Liver (tissue), 9 donors: ENCODE data around the gene MTCP1. TPM values are rescaled to one million over a fixed set of nuclear protein-coding genes. Genes with fewer than 3 reads are reported as not detected.

Experiments
- DNase-seq: peaks from one replicate; pipeline ENCODE4 v3.0.0-alpha.2; 2017; ENCODE audit warnings: low spot score
- H3K27ac ChIP-seq, 2 donors: one replicate each; pipeline ENCODE4 v1.7.0; 2013; ENCODE audit warnings: inconsistent platforms in 2 of 2, low read length in 2 of 2, control low read depth in 1 of 2, low read depth in 1 of 2, mild to moderate bottlenecking in 1 of 2
- H3K27me3 ChIP-seq, 4 donors: one replicate each; pipeline versions ENCODE4 v1.6.1 to v1.7.0; 2013; ENCODE audit warnings: low read length in 3 of 4, inconsistent platforms in 1 of 4, mild to moderate bottlenecking in 1 of 4, moderate library complexity in 1 of 4; ENCODE audit not compliant: control insufficient read depth in 4 of 4, insufficient read depth in 4 of 4
- H3K36me3 ChIP-seq, 4 donors: one replicate each; pipeline versions ENCODE4 v1.6.1 to v1.7.0; 2013; ENCODE audit warnings: low read length in 3 of 4, mild to moderate bottlenecking in 3 of 4, low read depth in 1 of 4, moderate library complexity in 1 of 4; ENCODE audit not compliant: control insufficient read depth in 4 of 4, insufficient read depth in 3 of 4
- H3K4me1 ChIP-seq, 4 donors: one replicate each; pipeline versions ENCODE4 v1.6.1 to v1.7.0; 2013; ENCODE audit warnings: low read length in 3 of 4, mild to moderate bottlenecking in 3 of 4, moderate library complexity in 1 of 4; ENCODE audit not compliant: control insufficient read depth in 4 of 4, insufficient read depth in 4 of 4
- H3K4me3 ChIP-seq, 3 donors: one replicate each; pipeline versions ENCODE4 v1.6.1 to v1.7.0; 2013; ENCODE audit warnings: low read length in 3 of 3, control low read depth in 1 of 3, low read depth in 1 of 3, mild to moderate bottlenecking in 1 of 3
- H3K9ac ChIP-seq, 2 donors: one replicate each; pipeline ENCODE4 v1.7.0; 2013; ENCODE audit warnings: low read length in 2 of 2, mild to moderate bottlenecking in 2 of 2, moderate library complexity in 2 of 2, control low read depth in 1 of 2, low read depth in 1 of 2
- H3K9me3 ChIP-seq, 4 donors: one replicate each; pipeline versions ENCODE4 v1.6.1 to v1.7.0; 2013; ENCODE audit warnings: low read length in 3 of 4; ENCODE audit not compliant: control insufficient read depth in 4 of 4
- FOXA1 ChIP-seq: IDR thresholded peaks from 2 replicates; pipeline ENCODE4 v1.6.1; 2016; ENCODE audit warnings: antibody characterized with exemption
- FOXA2 ChIP-seq: IDR thresholded peaks from 2 replicates; pipeline ENCODE4 v1.6.1; 2016; ENCODE audit warnings: antibody characterized with exemption
- NR2F2 ChIP-seq: IDR thresholded peaks from 2 replicates; pipeline ENCODE4 v1.6.1; 2016; ENCODE audit warnings: antibody characterized with exemption
- RAD21 ChIP-seq, 2 donors: IDR thresholded peaks; 2 replicates each; pipeline ENCODE4 v1.6.1; 2016; ENCODE audit warnings: antibody characterized with exemption in 2 of 2, mild to moderate bottlenecking in 2 of 2
- RXRA ChIP-seq, 2 donors: IDR thresholded peaks; 2 replicates each; pipeline ENCODE4 v1.6.1; 2017 to 2018; ENCODE audit warnings: antibody characterized with exemption in 2 of 2, mild to moderate bottlenecking in 1 of 2
- TAF1 ChIP-seq: conservative IDR thresholded peaks from 2 replicates; pipeline ENCODE4 v1.6.1; 2016; ENCODE audit warnings: antibody characterized with exemption, mild to moderate bottlenecking
- WGBS: extraction: QIAGEN DNeasy Blood & Tissue Kit; methylation state at CpG from one replicate; pipeline ENCODE4 v1.1.7; 2013; 5-methylcytosine and 5-hydroxymethylcytosine counted together
- polyA plus RNA-seq, 2 donors: library from polyadenylated mRNA; stranded (reverse) in 1 of 2; unstranded in 1 of 2; fragments of 200-250 nt in 1 of 2; fragments of >200 nt in 1 of 2; fragmentation: Nextera tagmentation in 1 of 2; extraction: Ambion mirVana in 1 of 2; gene quantifications; one replicate each; pipeline versions ENCODE4 v1.2.1 to v1.2.3, GENCODE V29; 2013 to 2015
- total RNA-seq, 2 donors: library from RNA; depleted of rRNA; stranded (reverse); fragments of >200 nt; gene quantifications; one replicate each; pipeline ENCODE4 v1.2.3, GENCODE V29; 2014
- TF ChIP-seq, protein P1 (sequence below): IDR thresholded peaks from 2 replicates; pipeline ENCODE4 v1.6.1; 2016; ENCODE audit warnings: antibody characterized with exemption
- TF ChIP-seq, protein P2 (sequence below): fragments of 150-350 bp; IDR thresholded peaks from 2 replicates; pipeline ENCODE4 v1.5.1; 2017; ENCODE audit warnings: improper control_type of control experiment, low read depth, low read length; ENCODE audit not compliant: missing input control
- TF ChIP-seq, protein P3 (sequence below): IDR thresholded peaks from 2 replicates; pipeline ENCODE4 v1.6.1; 2016; ENCODE audit warnings: antibody characterized with exemption
- donor health status: healthy.
- donor health status: healthy.
- donor health status: healthy.
- donor health status: healthy.
- donor health status: healthy.

MTCP1 gene
- total and polyA plus RNA-seq, 4 donors = 2.2 to 10.0 (median 5.2) TPM

DNA sequence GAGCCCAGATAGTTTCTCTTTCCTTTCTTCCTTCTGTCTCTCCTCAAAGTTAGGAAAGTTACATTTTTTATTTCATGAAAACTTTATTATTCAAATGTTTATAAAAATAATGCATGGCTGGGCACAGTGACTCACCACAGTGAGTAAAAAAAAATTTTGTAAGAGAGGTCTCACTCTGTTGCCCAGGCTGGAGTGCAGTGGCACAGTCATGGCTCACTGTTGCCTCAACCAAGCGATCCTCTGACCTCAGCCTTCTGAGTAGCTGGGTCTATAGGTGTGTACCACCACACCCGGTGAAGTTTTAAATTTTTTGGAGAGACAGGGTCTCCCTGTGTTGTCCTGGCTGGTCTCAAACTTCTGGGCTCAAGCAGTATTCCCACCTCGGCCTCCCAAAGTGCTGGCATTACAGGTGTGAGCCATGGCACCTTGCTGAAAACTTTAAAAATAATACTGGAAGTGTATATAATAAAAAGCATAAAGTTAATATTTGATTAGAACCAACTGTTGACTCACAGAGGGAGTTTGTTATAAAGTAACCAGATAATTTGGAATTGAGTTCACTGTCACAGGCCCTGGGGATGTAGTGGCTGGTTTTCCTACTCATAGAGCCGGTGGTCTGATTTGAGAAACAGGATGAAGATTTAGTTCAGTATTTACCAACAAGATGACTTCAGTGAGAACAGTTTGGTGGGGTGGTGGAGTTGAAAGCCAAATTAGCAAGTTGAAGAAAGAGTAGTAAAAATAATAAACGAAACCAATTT lies 18.0 kb downstream of the MTCP1 start:
- WGBS = 36% methylated on average over 5 of the region's 5 CpGs
- Histone ChIP-seq H3K4me1 (peaks cover 2 to 33% (median 28%) of the 10 kb centered on the region in 4 donors), H3K36me3 (peaks cover 0 to 2% (median 0%) of the 10 kb centered on the region in 4 donors), H3K27me3 (no peaks in the 10 kb centered on the region), H3K9me3 (no peaks in the 10 kb centered on the region), H3K27ac (peak overlapping the region; percentile 37 to 75), H3K9ac (no peak overlapping the region), H3K4me3 (no peak overlapping the region)
- DNase-seq = no peak
- TF ChIP-seq NR2F2 (no peak), RXRA (IDR thresholded peaks at IDR 0.05) (no peak), TAF1 (peak; percentile 65)

DNA sequence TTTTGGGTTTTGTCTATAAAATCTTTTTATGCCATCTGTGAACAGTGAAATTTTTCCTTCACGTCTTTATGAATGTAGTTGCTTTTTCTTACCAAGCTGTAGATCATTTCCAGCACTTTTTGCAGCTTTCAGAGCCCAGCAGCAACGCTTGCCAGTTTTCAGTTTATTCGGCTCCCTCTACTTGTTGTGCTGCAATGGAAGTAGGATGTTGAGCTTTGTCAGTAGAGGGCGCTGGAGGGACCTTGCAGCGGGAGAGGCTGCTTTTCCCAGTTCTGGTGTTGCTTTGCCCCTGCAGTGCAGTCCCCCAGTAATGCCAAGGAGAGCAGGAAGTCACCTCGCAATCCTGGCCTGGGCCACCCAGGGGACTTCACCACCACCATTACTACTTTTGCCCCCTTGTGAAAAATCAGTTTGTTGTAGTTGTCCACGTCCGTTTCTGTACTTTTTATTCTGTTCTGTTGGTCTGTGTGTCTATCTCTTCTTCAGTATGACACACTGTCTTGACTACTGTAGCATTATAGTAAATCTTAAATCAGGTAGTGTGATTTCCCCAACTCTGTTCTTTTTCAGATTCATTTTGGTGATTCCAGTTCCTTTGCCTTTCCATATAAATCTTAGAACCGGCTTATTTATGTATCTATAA lies 21.8 kb downstream of the MTCP1 start:
- 50% methylated on average over 9 of the region's 9 CpGs for WGBS
- H3K9ac ChIP-seq = no peak overlapping the region
- DNase-seq = peak; percentile 49

More for the DNA sequence above, 21.8 kb downstream of the MTCP1 start:
- H3K4me3 ChIP-seq = no peak overlapping the region
- no peaks in the 10 kb centered on the region for H3K27me3 ChIP-seq
- peaks cover 0 to 3% (median 1%) of the 10 kb centered on the region in 4 donors for H3K36me3 ChIP-seq
- TF ChIP-seq, protein P1, sequence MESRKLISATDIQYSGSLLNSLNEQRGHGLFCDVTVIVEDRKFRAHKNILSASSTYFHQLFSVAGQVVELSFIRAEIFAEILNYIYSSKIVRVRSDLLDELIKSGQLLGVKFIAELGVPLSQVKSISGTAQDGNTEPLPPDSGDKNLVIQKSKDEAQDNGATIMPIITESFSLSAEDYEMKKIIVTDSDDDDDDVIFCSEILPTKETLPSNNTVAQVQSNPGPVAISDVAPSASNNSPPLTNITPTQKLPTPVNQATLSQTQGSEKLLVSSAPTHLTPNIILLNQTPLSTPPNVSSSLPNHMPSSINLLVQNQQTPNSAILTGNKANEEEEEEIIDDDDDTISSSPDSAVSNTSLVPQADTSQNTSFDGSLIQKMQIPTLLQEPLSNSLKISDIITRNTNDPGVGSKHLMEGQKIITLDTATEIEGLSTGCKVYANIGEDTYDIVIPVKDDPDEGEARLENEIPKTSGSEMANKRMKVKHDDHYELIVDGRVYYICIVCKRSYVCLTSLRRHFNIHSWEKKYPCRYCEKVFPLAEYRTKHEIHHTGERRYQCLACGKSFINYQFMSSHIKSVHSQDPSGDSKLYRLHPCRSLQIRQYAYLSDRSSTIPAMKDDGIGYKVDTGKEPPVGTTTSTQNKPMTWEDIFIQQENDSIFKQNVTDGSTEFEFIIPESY = no peak
- TF ChIP-seq FOXA2 (no peak), TAF1 (no peak), FOXA1 (no peak), RAD21 (IDR thresholded peaks at IDR 0.05) (peak; percentile 43 to 71)
- TF ChIP-seq, protein P2, sequence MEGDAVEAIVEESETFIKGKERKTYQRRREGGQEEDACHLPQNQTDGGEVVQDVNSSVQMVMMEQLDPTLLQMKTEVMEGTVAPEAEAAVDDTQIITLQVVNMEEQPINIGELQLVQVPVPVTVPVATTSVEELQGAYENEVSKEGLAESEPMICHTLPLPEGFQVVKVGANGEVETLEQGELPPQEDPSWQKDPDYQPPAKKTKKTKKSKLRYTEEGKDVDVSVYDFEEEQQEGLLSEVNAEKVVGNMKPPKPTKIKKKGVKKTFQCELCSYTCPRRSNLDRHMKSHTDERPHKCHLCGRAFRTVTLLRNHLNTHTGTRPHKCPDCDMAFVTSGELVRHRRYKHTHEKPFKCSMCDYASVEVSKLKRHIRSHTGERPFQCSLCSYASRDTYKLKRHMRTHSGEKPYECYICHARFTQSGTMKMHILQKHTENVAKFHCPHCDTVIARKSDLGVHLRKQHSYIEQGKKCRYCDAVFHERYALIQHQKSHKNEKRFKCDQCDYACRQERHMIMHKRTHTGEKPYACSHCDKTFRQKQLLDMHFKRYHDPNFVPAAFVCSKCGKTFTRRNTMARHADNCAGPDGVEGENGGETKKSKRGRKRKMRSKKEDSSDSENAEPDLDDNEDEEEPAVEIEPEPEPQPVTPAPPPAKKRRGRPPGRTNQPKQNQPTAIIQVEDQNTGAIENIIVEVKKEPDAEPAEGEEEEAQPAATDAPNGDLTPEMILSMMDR = peak; percentile 46
- TF ChIP-seq, protein P3, sequence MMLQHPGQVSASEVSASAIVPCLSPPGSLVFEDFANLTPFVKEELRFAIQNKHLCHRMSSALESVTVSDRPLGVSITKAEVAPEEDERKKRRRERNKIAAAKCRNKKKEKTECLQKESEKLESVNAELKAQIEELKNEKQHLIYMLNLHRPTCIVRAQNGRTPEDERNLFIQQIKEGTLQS = no peak
- H3K4me1 ChIP-seq = peaks cover 2 to 19% (median 15%) of the 10 kb centered on the region in 4 donors
- H3K9me3 ChIP-seq = no peaks in the 10 kb centered on the region
- peak overlapping the region in 1 of 2 donors; percentile 3 for H3K27ac ChIP-seq
